A673 (cell line): Measurements from ENCODE around the gene RALB. TPM values are rescaled to one million over a fixed set of nuclear protein-coding genes. Genes with fewer than 3 reads are reported as not detected.

ENCODE experiments used
- BruUV-seq: library from RNA; stranded (reverse); fragments of 400-500 nt; replicated peaks from 2 replicates; lab custom pipeline; 2021; lab: Mats Ljungman, UMichigan
- CTCF ChIA-PET: fragments of 300-600 bp; sonication (Branson Sonifier 250); formaldehyde crosslinking; loops from one replicate; lab custom pipeline; 2022; ENCODE audit warnings: antibody characterized with exemption; lab: Charles Lee
- POLR2A ChIA-PET: fragments of 300-600 bp; sonication (Branson Sonifier 250); formaldehyde crosslinking; loops from one replicate; lab custom pipeline; 2022; ENCODE audit warnings: antibody characterized with exemption; ENCODE audit not compliant: low non-redundant PET; lab: Charles Lee
- DNase-seq: peaks from one replicate; pipeline ENCODE4 v3.0.0-alpha.2; 2015; ENCODE audit warnings: low spot score
- H3K27ac ChIP-seq: fragments of 200-600 bp; sonication (generic); 2 replicates; pipeline ENCODE4 v1.5.1; 2016; ENCODE audit warnings: mixed run types, low read depth, mild to moderate bottlenecking, mixed read lengths, antibody characterized with exemption, low read length; ENCODE audit not compliant: poor library complexity, severe bottlenecking
- H3K27me3 ChIP-seq: fragments of 200-600 bp; sonication (generic); replicated peaks from 2 replicates; pipeline ENCODE4 v1.6.1; 2017; ENCODE audit warnings: mixed run types, low read depth, mild to moderate bottlenecking, mixed read lengths, antibody characterized with exemption, low read length; ENCODE audit not compliant: insufficient read depth, poor library complexity
- H3K36me3 ChIP-seq: fragments of 200-600 bp; sonication (generic); 2 replicates; pipeline ENCODE4 v1.6.1; 2016; ENCODE audit warnings: mixed run types, mild to moderate bottlenecking, mixed read lengths, antibody characterized with exemption, low read length; ENCODE audit not compliant: insufficient read depth, poor library complexity, severe bottlenecking
- H3K4me1 ChIP-seq: fragments of 200-600 bp; sonication (generic); 2 replicates; pipeline ENCODE4 v1.6.1; 2017; ENCODE audit warnings: mixed run types, mild to moderate bottlenecking, mixed read lengths, antibody characterized with exemption, low read length; ENCODE audit not compliant: insufficient read depth, poor library complexity, severe bottlenecking
- H3K4me3 ChIP-seq: fragments of 200-600 bp; sonication (generic); 2 replicates; pipeline ENCODE4 v1.5.1; 2016; ENCODE audit warnings: low read depth, mixed run types, mild to moderate bottlenecking, mixed read lengths, low read length; ENCODE audit not compliant: poor library complexity, severe bottlenecking
- H3K9me3 ChIP-seq: fragments of 200-600 bp; sonication (generic); 2 replicates; pipeline ENCODE4 v1.6.1; 2016; ENCODE audit warnings: mixed run types, low read depth, mild to moderate bottlenecking, mixed read lengths, antibody characterized with exemption, low read length; ENCODE audit not compliant: poor library complexity, severe bottlenecking
- EZH2 ChIP-seq: fragments of 200-600 bp; sonication (generic); IDR thresholded peaks from 2 replicates; pipeline ENCODE4 v1.6.1; 2017; ENCODE audit warnings: borderline replicate concordance, low read depth, mild to moderate bottlenecking, mixed read lengths, antibody characterized with exemption, low read length; ENCODE audit not compliant: poor library complexity, severe bottlenecking
- intact Hi-C: fragments of 100-400 bp; cut with micrococcal nuclease; formaldehyde crosslinking; loops from one replicate; pipeline ENCODE4 v1.10.0; 2022; ENCODE audit not compliant: unreplicated experiment
- total RNA-seq: library from RNA; stranded (reverse); gene quantifications from 2 replicates; pipeline ENCODE4 v1.2.3, GENCODE V29; 2021
- TF ChIP-seq, protein P1 (sequence below): fragments of 300-800, 200-600 bp; sonication (generic); conservative IDR thresholded peaks from 2 replicates; pipeline ENCODE4 v1.5.1; 2017; ENCODE audit warnings: low read depth, mild to moderate bottlenecking, antibody characterized with exemption, low read length, moderate library complexity, mixed read lengths

The RALB gene
- total RNA-seq, 1 experiment from 2014 or later, result 47.0 TPM

DNA sequence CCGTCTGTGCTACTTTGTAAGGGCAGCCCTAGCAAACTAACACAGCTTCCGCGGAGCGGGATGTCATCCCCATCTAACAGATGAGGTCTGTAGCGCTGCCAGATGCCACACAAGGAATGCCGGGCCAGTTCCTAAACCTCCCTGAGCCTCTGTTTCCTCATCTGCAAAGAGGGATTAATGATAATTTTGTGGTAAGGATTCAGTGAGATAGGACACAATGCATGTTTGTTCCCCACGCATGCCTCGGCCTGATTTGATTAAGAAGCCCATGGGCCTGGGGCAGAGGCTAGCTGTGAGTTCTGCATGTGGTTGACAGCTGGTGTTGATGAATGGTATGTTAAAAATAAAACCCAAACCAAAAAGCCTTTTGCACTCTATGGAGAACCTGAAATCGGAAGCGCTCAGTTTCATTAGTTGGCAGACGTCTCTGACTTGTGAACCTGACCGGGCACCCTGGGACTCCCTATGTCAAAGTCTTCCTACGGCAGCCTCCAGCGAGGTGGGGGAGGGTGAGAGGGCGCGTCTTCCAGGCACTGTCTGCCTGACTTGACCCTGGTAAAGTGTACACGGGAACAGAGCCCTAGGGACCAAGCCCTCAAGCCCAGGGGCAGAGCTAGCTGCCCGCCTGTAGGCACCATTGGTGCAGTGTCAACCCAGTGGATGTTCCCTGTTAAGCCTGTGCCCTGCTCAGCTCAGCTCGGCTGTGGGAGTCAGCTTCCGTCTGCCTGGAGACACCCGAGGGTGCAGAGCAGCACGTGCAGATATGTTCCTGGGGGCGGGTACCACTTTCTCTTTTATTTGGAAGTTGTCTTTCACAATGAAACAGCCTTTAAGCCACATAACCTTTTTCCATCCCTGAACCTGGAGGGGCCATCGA lies 78.5 kb downstream of the RALB start:
- H3K27me3 ChIP-seq, result no peaks in the 10 kb centered on the region
- TF ChIP-seq, protein P1, sequence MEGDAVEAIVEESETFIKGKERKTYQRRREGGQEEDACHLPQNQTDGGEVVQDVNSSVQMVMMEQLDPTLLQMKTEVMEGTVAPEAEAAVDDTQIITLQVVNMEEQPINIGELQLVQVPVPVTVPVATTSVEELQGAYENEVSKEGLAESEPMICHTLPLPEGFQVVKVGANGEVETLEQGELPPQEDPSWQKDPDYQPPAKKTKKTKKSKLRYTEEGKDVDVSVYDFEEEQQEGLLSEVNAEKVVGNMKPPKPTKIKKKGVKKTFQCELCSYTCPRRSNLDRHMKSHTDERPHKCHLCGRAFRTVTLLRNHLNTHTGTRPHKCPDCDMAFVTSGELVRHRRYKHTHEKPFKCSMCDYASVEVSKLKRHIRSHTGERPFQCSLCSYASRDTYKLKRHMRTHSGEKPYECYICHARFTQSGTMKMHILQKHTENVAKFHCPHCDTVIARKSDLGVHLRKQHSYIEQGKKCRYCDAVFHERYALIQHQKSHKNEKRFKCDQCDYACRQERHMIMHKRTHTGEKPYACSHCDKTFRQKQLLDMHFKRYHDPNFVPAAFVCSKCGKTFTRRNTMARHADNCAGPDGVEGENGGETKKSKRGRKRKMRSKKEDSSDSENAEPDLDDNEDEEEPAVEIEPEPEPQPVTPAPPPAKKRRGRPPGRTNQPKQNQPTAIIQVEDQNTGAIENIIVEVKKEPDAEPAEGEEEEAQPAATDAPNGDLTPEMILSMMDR, result no peak
- TF ChIP-seq EZH2, result no peak
- no peak overlapping the region for H3K27ac ChIP-seq
- CTCF ChIA-PET, result no interaction called here
- H3K4me1 ChIP-seq, result no peaks in the 10 kb centered on the region
- H3K4me3 ChIP-seq, result no peak overlapping the region
- no peak for DNase-seq
- POLR2A ChIA-PET, result no interaction called here
- intact Hi-C loops, result no loop called here
- BruUV-seq, result no TSS peak
- no peaks in the 10 kb centered on the region for H3K9me3 ChIP-seq
- H3K36me3 ChIP-seq, result no peaks in the 10 kb centered on the region

DNA sequence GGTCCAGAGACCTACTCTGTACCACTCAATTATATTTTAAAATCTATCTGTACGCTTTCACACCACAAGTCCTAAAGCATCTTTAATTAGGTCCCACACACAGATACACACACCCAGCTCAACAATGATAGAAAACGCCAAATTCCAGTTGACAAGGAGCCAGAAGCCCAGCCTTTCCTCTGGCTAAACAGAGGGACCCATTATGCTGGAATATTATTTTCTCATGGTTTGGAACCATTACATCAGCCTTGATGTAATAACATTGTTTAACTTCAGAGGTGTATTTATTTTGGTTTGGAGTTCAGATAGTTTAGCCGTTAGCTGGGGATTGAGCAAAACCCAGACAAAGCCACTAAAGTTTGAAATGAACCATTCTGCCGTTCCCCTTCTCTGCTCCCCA lies 79.3 kb downstream of the RALB start:
- Histone ChIP-seq H3K9me3 (no peaks in the 10 kb centered on the region), H3K27ac (no peak overlapping the region), H3K36me3 (no peaks in the 10 kb centered on the region), H3K4me3 (no peak overlapping the region), H3K27me3 (no peaks in the 10 kb centered on the region), H3K4me1 (no peaks in the 10 kb centered on the region)
- DNase-seq, result no peak
- no TSS peak for BruUV-seq
- ChIA-PET CTCF (no interaction called here), POLR2A (no interaction called here)
- intact Hi-C loops, result no loop called here
- TF ChIP-seq, protein P1, result no peak
- TF ChIP-seq EZH2, result no peak

DNA sequence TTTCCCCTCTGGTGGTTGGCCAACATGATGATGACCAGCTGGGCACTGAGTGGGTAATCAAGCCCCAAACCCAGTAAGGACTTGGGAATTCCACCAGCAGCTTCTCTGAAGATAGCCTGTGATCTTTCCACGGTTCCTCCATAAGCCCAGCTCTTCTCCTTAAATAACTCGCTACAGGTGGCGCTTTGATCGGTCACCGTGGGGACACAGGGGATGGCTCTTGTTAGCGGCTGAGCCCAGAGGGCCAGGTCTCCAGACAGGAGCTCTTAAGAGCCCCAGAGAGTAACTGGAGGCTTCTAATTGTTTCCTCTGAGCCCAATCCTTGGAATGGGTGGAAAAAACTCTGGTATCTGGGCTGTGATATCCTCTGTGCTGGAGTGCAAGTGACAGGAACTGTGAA lies 79.7 kb downstream of the RALB start:
- no peaks in the 10 kb centered on the region for H3K27me3 ChIP-seq

More for the DNA sequence above, 79.7 kb downstream of the RALB start:
- intact Hi-C loops, result no loop called here
- BruUV-seq, result no TSS peak
- H3K4me3 ChIP-seq, result no peak overlapping the region
- no peaks in the 10 kb centered on the region for H3K9me3 ChIP-seq
- no peaks in the 10 kb centered on the region for H3K4me1 ChIP-seq
- H3K27ac ChIP-seq, result no peak overlapping the region
- DNase-seq, result no peak
- H3K36me3 ChIP-seq, result no peaks in the 10 kb centered on the region
- CTCF ChIA-PET, result no interaction called here
- POLR2A ChIA-PET, result no interaction called here
- no peak for TF ChIP-seq EZH2
- TF ChIP-seq, protein P1, result no peak
